NCI-H1436 (cell line): Measurements from ENCODE around the gene INTS3.

ENCODE experiments used
- DNase-seq: peaks from one replicate; lab custom pipeline; 2025; lab: John Stamatoyannopoulos, UW

The INTS3 gene

DNA sequence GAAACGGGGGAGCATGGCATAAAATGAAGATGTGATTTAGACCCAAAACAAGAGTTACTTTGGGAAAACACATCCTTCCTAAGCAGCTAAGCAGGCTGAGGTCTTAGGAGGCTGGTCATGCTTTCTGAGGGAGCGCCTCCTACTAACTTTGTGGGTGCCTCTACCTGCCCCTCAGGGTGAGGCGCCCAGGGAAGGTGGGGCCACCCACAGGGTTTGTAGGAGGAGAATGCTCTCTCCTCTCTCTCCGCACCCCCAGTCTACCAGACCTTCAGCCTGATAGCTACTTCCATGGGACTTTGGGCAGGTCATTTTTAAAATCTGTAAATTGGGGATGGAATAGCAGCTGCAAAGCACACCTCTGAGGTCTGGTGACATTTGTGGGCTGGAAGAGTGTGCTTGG lies 71.2 kb downstream of the INTS3 start:
- DNase-seq = no peak

DNA sequence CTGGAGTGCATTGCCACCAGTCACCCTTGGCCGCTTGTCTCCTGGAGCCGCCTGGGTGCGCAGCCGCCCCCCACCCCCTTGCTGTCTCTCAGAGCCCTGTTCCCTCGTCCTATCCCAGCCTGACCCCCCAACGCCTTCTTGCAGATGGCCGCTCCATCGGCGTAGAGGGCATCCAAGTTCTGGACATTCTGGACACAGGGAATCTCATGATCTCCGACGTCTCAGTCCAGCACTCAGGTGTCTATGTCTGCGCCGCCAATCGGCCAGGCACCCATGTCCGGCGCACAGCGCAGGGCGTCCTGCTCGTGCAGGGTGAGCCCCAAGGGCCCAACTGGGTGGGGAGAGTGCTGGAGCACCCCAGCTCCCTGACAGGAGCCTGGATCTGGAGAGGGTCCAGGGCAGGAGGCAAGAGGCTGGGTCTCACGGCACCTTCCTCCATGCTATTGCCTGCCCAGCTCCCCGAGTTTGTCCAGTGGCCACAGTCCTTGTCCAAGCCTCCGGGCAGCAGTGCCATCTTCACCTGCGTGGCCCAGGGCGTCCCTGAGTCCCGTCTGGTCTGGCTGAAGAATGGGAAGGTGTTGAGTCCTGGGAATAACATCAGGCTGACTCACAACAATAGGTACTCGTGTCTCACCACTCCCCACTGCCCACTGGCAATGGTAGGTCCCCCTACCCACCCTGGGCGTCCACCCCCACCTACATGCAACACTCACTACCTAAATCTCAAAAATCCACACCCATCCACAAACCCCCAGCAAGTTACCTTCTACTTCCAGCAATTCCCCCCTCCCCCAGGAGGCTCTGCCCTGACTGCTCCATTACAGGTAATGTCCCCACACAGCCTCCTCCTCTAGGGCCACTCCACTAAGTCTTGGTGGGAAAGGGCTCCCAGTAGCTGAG lies 72.0 kb downstream of the INTS3 start:
- no peak for DNase-seq

DNA sequence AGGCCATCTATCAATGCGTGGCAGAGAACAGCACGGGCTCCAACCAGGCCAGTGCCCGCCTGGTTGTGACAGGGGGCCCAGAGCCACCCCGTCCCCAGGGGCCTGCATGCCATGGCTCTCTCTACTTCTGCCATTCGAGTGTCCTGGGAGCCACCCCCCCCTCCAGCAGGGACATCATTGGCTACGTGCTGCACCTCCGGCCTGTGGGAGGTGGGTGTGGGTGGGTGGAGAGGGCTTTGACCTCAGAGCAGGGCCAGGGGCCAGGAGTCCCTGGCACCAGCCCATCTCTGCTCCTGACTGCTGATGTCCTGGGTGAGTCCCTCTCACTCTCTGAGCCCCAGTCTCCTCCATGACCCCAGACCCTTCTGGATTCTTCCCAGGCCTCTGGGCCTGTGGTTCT lies 72.7 kb downstream of the INTS3 start:
- no peak for DNase-seq

DNA sequence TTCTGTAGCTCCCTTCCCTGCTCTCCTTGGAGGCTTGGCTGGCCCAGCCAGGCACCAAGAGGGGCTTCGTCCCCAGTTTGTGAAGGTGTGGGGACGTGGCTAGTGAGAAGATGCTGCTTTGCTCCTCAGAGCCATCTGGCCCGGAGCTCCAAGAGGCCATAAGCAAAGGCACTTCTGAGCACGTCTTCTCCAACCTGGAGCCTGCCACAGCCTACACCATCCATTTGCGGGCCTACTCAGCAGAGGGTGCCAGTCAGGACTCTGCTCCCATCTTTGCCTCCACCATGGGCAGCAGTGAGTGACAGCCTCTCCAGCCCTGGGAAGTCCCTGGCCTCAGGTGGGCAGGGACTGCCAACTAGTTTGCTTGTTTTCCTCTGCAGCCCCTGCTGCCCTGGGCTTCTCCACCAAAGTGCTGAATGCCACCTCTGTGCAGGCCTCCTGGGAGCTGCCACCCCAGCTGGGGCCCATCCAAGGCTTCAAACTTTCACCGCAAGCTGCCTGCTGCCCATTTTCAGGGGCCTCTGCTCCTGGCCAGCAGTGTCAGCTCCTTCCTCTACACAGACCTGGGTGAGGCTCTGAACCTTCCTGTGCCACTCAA lies 73.3 kb downstream of the INTS3 start:
- no peak for DNase-seq

DNA sequence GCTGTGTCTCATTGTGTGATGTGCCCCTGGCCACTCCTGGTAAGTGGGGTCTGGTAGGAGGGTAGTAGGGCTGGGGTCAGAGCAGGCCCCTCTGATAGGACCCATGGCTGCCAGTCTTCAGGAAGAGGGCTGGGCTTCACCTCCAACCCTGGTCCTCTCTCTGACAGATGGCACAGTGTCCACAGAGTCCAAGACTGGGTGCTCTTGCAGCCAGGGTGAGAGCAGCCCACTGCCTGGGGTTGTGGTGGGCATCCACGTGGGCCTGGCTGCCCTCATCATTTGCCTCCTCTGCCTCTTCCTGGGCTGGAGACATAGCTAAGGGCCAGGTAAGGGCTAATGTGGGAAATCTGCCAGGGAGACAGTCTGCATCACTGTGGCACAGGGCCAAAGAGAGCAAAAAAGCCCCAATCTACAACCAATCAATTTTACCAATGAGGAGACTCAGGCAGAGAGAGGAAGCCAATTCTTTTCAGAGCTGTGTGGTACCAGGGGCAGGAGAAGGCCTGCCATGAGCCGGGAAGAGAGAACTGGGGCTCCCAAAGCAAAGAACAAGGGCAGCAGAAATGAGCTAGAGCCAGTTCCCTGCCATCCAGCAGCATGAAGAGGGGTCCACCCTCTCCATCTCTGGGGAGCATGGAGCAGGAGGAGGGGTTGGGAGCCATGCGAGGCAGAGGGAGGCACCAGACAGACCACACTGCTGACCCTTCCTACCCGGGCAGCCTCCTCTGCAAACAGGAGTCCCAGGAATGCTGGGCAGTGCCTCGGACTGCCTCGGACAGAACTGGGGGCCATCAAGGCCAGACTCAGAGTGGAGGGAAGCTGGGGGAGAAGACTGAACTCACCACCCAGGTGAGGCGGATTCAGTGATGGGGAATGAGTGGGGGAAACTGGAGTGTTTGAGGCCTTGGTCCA lies 74.2 kb downstream of the INTS3 start:
- no peak for DNase-seq

DNA sequence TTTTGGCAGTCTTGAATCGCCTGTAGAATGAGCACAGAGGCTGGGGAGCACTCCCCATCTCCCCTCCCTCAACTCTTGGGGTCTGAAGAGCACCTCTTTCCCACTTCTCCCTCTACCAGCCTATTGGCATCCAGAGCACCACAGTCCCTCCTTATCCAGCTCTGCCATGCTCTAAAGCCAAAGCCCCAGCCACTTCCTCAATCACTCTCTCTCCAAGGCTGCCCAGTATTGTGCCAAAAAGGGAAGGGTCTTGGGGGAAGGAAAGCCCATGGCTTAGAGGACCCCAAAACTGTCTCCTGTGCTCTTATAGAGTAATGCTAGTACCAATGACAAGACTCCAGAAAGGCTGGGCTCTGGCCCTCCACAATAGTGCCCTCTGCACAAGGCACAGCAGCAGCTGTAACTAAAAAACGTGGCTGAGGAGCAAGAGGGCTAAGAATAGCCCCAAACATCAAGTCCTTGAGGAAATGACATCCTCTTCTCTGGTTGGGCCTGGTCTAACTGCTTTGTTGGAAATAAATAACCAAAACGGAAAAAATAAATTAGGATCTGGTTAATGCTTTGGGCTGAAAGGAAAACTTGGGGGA lies 75.7 kb downstream of the INTS3 start:
- no peak for DNase-seq

DNA sequence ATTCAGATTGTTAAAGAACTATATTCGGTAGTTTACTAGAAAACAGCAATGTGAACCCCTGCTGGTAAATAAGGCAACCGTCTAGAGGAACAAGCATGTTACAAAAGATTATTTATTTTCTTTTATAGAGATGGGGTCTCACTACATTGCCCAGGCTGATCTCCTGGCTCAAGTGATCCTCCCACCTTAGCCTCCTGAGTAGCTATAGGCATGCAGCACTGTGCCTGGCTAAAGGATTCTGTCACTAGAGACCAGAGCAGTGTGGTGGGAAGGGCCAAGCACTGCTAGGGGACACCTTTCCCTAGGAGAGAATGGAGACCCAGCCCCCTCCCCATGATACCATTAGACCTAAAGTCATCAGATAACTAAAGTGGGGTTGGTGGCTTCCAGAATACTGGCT lies 76.3 kb downstream of the INTS3 start:
- no peak for DNase-seq

DNA sequence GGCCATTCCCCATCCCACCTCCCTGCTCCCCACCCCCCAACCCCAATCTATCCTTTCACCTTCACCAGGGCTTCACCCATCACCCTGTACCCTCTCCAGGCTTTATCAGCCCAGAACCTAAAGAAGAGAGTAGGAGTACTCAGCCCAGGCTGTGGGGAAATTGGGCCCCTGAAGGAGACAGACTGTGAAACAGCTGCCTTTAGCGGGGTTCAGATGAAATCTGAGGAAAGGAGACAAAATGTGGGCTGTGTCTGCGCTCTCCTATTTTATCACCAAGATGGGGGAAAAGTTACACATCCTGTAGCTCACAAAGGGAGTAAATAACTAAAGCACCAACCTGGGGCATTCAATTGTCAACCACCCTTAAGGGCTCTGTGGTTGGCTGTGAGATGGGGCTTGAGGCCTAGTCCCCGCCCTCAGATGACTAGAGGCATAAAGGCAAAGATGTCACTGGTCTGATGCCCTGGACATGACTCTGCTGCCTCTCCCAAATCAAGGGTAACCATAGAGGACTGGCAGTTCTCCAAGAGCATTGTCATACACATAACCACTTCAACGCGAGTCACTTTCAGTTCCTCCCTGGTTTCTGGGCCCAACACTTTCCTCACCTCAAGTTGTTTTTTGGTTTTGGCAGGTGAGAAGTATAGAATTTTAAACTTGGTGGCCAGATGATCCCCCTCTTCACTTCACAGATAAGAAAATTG lies 77.3 kb downstream of the INTS3 start:
- no peak for DNase-seq

DNA sequence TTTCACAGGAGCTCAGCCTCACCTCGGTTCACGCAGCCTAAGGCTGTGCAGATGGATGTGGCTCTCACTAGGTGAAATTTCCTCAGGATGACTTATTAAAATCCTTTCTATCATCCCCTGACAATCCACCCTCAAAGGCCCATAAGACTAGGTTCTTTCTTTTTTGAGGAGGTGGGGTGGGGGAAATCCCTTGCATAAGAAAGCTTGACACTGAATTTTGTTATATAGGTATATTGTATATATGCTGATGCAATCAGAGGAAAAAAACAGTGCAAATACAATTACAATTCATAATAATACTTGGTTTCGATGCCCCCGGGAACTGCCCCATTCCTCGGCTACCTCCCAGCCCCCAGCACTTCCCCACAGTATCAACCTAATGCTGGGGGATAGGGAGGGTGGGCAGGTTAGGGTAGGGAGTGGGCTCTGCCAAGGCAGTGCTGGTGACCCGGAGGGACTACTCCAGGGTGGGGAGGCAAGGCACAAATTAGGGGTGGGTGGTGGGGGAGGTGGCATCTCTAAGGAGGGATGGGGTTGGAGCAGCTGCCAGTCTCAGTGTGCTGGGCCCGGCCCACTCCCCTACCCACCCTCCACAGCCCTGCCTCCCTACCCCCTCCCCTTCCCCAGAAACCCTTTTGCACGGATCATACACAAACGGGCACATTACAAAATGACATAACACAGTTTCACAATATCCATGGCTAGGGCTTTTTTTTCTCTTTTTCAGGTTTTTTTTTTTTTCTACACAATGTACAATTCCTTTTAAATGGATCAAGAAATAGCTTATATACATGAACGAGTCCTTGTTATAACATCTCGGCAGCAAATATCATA lies 78.3 kb downstream of the INTS3 start:
- no peak for DNase-seq

DNA sequence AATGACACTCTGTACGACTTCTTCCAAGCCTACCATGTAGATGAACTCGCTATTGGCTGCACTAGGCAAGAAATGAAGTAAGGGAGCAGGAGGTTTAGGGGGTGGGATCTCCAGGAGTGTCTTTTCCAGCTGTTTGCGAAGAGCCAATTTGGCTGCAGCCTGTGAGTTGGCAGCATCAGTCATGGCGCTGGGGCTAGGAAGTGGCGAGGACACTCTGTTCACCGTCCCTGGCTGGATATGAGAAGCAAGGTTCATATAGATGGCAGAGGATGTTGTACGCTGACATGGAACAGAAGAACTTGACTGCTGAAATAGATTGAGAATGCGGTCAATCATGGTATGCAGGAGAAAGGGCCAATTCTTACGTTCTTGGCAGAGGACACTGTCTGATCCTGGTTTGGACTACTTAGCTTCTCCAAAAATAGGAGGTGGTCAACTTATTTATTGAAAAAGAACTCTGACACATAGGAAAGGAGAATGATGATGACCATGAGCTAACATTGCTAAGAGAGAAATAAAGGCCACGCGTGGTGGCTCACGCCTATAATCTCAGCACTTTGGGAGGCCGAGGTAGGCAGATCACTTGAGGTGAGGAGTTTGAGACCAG lies 88.5 kb downstream of the INTS3 start:
- DNase-seq = no peak

DNA sequence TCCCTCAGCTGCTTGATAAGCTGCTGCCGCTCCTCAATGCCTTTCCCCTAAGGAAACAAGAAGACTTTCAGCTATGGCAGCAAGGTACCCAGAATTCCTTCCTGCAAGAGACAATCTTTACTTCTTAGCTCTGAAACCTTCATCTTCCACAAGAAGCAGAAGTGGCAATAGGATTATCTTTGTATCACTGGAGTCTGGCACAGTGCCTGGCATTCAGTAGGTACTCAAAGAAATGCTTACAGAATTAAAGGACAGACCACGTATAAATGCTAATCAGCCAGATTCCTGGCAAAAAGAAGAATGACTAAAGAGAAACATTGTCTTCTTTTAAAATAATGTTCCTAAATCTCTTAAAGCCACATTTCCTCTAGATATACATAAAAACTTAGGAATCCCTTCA lies 91.0 kb downstream of the INTS3 start:
- DNase-seq = no peak
